Measurements from ENCODE around the gene SERINC2. TPM values are rescaled to one million over a fixed set of nuclear protein-coding genes. Genes with fewer than 3 reads are reported as not detected.

The SERINC2 gene
- total and polyA plus RNA-seq, 2 of the 8 experiments (the other 6 are each of a cell fraction or from before 2014, with no cell fraction given), result 31.4 to 60.0 TPM

GRCh38 chr1:31415658-31416057 is 2.6 kb downstream of the SERINC2 start (continued):
- TF ChIP-seq CHD7 (IDR thresholded peaks at IDR 0.05; ENCODE audit: insufficient replicate concordance, low read length), result no peak
- TF ChIP-seq NRF1 (IDR thresholded peaks at IDR 0.05; ENCODE audit: low read depth, low read length), result no peak
- TF ChIP-seq NANOG (IDR thresholded peaks at IDR 0.05; ENCODE audit: insufficient read depth, low read depth, low read length, poor library complexity, severe bottlenecking), result no peak
- no peak for TF ChIP-seq SAP30 (IDR thresholded peaks at IDR 0.05; ENCODE audit: insufficient read depth, insufficient replicate concordance, low read length)
- no peak for TF ChIP-seq TCF12 (IDR thresholded peaks at IDR 0.05; ENCODE audit: low read depth, low read length)
- no peak for TF ChIP-seq SP2 (IDR thresholded peaks at IDR 0.05; ENCODE audit: low read length)
- TF ChIP-seq GTF2F1 (IDR thresholded peaks at IDR 0.05; ENCODE audit: borderline replicate concordance, low read depth, low read length), result no peak
- TF ChIP-seq SP1 (IDR thresholded peaks at IDR 0.05; ENCODE audit: low read depth, low read length), result no peak
- TF ChIP-seq BCL11A (IDR thresholded peaks at IDR 0.05; ENCODE audit: low read depth in 2 of 2, low read length in 2 of 2), result no peak
- no peak for TF ChIP-seq CEBPB (IDR thresholded peaks at IDR 0.05; ENCODE audit: low read depth, low read length)
